DMS53 treated with DMSO at 0.1 percent for 48 hours (cell line): ENCODE measurements around the gene KCND2.
"Not testable (repeated sequence)": the region's sequence is repeated elsewhere in the genome, so short reads cannot be mapped to it uniquely, and the experiment has no call there.

Experiments
- DNase-seq: peaks from one replicate; lab custom pipeline; 2025; ENCODE audit not compliant: unreplicated experiment; lab: John Stamatoyannopoulos, UW

The KCND2 gene

DNA sequence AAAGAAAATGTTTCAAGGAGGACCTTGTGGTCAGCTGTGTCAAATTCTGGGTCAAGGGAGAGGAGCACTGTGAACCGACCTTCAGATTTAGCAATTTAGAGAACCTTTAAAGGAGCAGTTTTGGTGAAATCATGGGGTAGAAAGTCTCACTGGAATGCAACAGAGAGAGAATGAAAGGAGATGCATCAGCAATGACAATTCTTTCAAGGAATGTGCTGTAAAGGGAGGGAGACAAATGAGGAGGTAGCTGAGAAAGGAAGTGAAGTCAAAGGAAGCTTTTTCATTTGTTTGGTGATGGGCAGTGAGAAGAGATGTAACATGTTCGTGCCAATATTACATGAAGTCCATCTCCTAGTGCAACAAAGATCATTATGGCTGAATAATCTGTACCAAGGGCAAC lies 418.9 kb downstream of the KCND2 start:
- no peak for DNase-seq

DNA sequence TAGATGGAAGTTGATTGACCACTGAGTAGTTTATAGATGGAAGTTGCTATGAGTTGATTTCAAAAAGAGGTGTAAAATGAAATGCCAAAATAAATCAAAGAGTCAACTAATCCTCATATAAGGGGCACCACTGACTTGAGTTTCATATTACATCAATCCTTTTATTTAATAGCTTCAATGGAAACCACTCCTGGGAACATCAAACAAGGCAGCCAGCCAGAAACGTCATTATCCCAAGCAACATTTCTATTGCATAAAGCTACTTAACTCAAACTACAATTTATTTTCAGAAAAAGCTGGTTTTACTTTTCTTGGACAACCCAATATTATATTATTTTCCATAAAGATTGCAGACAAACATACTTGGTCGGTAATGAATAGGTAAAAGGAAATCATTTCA lies 422.9 kb downstream of the KCND2 start:
- no peak for DNase-seq

GRCh38 chr7:120700796-120701195 lies 427.8 kb downstream of the KCND2 start:
- DNase-seq = no peak

GRCh38 chr7:120702408-120702807 lies 429.4 kb downstream of the KCND2 start:
- not testable (repeated sequence) for DNase-seq

DNA sequence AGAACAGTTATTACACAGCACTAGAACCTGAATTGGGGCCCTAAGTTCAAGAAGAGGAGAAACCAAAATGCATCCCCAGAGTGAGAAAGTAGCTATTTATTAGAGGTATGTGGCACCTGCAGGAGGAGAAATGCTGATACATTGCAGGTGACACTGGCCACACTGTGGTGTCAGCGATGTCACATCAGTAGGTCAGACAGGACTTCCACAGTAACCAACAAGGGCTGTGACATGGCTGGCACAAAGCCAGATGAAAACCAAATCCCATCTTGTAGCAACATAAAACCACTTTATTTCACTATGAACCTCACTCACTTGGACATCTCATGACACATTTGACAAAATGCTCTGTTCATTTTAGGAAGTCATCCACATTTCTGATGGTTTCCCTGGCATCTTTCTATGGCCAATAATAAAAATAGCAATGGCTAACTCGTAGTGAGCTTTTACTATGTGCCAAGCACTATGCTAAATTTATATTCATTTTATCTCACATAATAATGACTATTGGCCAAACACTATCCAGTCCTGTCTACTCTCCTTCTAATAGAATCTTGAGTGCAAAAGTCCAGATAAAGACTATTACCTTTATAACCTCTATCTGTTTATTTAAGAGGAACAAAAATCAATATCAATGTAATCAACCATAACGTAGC lies 430.7 kb downstream of the KCND2 start:
- no peak for DNase-seq

- no peak for DNase-seq
Measured at GRCh38 chr7:120709252-120709971, 436.4 kb downstream of the KCND2 start.

GRCh38 chr7:120709972-120710320 lies 437.0 kb downstream of the KCND2 start:
- no peak for DNase-seq

DNA sequence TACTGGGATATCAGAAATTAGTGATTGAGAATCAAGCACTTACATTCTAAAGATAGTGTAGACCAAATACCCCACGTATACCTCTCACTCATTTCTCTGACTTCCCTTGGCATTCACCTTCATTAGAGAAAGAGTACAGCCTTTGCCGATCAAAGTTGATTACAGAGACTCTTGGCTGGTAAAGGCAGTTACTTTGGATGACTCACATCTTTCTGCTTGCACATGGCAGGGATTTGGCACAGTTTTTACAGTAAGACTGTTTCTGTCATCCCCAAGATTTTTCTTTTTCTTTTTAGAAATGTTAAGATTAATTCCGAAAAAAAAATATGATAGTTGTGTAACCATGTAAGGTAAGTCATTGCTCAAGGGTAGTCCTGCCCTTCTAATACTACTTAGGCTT lies 442.0 kb downstream of the KCND2 start:
- DNase-seq = no peak

DNA sequence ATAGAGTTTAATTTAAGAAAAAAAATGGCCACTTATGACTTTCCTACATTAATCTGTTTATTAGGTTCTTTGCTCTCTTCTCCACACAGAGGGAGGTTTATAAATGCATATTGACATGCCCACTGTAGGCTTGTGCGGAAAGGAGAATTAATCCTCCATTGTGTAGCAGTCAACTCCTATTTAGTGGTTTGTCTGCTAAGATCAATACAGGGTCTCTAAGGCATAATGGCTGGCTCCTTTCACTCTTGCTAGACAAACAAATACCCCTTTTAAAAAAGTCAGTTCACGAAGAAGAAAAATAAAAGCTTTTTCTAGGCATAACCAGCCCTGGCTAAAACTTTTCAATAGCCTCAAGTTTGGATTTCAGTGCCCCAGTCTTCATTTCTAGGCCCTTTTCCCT lies 443.3 kb downstream of the KCND2 start:
- DNase-seq = no peak

DNA sequence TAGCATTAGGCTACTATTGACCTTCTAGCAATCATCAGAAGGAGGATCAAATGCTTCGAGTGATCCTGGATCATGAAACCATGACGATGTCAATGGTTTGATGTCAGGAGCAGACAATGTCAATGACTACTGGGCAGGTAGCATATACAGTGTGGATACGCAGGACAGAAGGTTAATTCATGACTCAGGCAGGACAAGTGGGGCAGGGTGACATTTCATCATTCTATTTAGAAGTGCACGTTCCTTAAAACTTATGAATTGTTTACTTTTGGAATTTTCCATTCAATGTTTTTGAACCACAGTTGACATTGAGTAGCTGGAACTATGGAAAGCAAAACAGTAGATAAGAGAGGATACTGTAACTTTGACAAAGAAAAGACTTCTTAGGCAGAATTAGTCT lies 444.2 kb downstream of the KCND2 start:
- no peak for DNase-seq

DNA sequence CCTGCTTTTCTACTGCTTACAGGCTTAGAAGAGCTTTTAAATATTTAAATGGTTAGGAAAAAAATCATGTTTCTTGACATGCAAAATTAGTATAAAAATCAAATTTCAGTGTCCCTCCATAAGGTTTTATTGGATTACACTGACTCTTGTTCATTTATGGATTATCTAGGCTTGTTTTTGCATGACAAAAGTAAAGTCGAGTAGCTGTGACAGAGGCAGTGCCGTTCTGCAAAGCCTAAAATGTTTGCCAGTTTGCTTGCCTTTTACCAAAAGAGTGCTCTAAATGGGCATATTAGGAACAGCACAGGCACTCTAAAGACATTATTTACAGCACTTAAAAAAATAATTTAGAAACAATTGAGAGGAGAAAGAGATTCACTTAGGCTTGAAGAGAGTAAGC lies 445.4 kb downstream of the KCND2 start:
- DNase-seq = no peak

DNA sequence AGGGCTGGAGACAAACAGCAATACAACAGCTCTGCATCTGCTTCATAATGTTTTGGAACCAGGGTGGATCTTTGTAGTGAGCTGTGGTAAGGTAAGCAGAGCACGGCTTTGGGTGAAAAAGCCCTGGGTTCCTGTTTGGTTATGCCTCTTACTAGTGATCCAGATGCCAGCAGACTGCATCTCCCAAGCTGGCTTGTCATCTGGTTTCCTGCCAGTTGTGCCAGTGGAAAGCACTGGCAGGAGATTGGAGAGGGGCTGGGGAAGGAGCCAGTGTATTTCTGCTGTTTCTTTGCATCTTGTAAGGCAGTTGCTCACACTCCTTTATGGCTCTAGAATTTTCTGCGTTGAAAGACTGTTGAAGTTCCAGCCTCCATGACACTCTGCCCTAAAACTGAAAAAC lies 447.3 kb downstream of the KCND2 start:
- DNase-seq = no peak

GRCh38 chr7:120723465-120724385 lies 450.8 kb downstream of the KCND2 start:
- DNase-seq = no peak

- DNase-seq = no peak
Measured at GRCh38 chr7:120724448-120724847, 451.5 kb downstream of the KCND2 start.

DNA sequence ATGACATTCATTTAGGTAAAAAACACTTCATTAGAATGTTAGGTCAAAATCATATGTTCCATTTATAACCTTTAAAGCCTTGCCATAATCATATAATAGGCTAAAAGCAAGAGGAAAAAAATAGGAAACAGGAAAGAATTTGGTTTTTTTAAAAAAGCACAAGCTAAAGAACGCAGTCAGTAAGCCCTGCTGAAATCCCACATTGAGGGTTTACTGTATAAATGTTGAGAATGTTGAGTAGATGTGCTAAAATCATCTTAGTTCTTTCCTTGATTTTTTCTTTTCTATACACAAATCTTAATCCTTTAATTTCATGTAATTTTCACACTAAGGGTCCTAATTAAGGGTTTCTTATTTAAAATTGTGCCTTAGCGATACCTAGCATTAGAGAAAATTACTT lies 452.0 kb downstream of the KCND2 start:
- DNase-seq = no peak

DNA sequence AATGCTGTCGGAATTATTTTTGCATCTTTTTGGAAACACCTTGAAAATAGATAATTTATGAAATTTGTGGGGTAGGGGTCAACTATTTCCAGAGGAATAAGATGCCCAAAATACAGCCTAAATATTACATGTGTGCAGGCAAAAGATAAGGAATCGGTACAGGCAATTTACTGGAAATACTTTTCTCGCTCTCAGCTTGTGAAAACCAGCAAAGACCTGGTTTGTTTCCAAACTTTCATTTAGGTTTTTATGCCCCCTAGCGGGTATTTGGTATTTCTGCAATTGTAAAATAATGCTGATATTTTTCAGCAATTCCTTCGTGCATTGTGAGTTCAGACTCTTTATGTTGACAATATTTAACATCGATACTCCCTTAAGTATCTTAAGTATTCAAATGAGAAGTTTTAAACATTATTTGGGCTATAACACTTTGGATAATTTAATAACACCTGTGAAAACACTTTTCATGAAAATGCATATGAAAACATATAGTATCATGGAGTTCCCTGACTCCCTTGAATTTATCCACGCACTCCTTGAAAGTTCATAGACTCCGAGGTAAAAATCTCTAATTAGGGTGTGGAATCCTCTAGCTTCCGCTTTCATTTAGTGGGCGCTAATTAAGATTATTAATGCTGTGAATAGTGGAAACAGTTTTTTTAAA lies 452.5 kb downstream of the KCND2 start:
- peak; percentile 79 for DNase-seq

DNA sequence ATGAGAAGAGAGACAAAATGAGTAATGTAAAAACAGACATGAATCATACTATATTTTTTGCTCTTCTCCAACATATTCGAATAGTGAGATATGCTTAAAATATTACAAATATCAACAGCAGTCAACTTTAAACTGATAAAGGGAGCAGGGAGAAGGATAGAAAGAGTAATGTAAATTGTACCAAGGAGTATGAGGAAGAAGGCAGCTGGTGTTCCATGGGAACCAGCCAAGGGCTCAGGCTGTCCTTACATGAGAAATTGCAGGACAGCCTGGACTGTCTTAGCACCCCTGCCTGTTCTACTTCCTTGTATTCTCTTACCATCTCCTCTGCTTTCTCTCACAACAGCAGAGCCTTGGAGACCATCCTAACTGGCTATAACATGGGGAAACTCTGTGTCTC lies 456.3 kb downstream of the KCND2 start:
- DNase-seq = no peak

- DNase-seq = no peak
Measured at GRCh38 chr7:120731271-120731670, 458.3 kb downstream of the KCND2 start.

DNA sequence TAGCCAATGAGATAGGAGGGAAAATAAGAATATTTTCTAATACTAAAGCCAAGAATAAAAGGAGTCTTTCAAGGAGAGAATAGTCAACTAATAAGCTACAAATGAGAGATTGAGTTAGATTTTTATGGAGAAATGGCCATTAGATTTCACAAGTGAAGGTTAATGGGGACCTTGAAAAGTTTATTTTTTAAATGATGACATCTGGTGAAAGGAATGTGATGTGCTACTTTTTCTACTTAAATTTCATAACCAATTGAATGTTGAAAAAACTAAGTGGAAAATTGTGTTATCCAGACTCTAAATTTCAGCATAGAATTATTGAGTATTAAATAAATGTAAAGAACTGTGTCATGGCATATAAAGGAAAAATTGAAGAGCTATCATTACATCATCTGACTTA lies 459.3 kb downstream of the KCND2 start:
- DNase-seq = no peak

GRCh38 chr7:120733143-120733542 lies 460.2 kb downstream of the KCND2 start:
- DNase-seq = peak; percentile 36

DNA sequence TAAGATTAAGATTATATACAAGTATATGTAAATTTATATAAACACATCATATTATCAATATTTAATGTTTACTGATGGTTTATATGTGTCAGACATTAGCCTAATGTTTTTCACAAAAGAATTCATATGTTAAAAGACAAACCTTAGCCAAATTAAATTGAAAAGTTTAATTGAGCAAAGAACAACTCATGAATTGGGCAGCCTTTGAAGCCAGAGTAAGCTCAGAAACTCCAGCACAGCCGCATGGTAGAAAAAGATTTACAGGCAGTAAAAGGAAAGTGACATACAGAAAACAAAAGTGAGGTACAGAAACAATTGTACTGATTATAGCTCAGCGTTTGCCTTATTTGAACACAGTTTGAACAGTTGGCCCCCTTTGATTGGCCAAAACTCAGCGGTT lies 460.9 kb downstream of the KCND2 start:
- DNase-seq = no peak
